Superior temporal gyrus (tissue), 1 donor: ENCODE measurements around the gene C4BPB.
"Not testable (repeated sequence)": the region's sequence is repeated elsewhere in the genome, so short reads cannot be mapped to it uniquely, and the experiment has no call there.

Source experiments
- DNase-seq: peaks from one replicate; pipeline ENCODE4 v3.0.0-alpha.2; 2016; ENCODE audit errors: extremely low spot score

Gene C4BPB, protein sequence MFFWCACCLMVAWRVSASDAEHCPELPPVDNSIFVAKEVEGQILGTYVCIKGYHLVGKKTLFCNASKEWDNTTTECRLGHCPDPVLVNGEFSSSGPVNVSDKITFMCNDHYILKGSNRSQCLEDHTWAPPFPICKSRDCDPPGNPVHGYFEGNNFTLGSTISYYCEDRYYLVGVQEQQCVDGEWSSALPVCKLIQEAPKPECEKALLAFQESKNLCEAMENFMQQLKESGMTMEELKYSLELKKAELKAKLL

DNA sequence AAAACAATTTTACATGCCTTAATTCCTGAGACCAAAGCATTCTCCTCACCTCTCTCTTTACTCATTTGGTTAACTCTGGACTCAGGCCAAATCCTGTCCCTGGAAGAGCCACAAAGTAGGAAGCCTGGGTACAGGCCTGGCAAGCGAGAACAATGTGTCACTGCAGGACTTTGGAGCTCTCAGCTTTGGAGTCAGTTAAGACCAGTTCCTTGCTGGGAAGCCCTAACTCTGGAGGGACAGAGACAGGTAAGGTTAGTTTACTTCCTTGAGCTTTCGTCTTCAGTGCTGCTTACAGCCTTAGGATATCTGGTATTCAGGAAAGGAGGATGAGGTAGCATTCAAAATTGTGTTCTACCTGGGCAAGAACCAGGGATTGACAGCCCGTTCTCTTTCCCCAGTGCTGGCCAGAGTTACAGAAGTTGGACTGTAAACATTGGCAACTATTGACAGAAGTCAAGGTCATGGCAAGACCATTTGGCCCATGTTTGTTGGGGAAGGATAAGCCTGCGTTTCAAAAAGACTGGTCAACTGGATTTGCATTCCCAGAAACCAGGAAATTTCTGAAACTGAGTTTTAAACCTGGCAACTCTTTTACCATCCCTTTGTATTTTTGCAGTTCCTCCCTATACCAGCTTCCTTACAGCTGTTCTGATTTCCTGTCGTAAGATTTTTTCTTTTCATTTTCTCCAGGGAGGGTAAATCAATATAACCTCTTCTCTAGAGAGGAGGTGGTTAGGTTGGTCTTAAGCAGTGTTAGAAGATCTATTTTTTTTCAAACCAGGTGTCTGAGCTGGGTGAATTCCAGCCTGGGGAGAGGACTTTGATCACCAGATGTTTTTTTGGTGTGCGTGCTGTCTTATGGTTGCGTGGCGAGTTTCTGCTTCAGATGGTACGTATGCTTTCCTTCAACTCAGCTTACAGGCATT lies at the start of gene C4BPB:
C4BPB (plus strand) TSS at position 160 of the 926 bp plus-strand sequence; CDS start at position 832, 672 bp downstream.
- no peak for DNase-seq

DNA sequence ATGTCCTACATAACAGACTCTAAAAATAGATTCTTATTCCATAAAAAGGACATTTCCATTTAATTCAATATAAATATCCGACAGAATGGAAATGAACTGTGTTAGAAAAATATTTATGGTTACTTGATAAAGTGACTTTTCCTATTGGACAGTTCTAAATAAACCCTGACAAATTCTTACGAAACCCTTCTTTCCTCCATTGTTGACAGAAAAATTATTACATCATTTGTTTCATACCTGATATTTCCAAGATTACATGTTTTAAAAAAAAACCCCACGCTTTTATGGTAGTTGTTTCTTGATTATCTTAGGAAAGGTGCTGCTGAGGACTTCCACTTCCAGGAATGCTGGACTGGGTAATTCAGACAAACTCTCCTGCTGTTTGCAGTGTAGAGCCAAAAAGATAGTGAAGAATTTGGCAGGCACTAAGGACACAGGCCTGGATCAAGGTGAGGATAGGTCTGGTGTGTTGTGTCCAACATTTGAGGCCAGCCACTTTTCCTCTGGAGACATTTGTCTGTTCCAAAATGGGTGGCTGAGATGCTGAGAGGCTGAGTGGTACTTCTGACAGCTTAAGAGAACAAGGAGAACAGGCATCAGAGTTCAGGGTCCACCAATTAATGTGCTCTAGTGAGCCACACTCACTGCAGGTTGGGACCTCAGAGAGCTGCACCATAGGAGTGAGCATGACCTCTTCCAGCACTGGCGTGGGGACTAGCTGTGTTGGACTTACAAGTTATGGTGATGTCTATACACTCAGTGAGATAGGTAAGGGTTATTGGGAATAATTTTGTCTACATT lies 49.1 kb upstream of the C4BPB start:
- DNase-seq: no peak

DNA sequence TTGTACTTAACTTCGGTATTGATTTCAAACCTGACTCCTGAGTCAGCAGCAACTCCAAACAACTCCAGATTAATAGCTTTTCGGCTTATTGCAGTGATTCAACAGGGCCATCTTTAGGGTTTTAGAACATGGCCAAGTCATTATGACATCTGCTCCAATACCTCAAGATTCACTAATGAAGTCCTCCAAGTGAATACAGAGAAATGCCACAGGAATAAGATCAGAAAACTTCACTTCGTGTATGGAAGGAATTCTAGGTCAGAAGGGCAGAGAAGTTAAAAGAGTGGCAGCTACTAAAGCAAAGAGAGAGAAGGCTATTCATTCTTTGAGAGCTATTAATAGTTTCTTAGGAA lies 48.5 kb upstream of the C4BPB start:
- no peak for DNase-seq

DNA sequence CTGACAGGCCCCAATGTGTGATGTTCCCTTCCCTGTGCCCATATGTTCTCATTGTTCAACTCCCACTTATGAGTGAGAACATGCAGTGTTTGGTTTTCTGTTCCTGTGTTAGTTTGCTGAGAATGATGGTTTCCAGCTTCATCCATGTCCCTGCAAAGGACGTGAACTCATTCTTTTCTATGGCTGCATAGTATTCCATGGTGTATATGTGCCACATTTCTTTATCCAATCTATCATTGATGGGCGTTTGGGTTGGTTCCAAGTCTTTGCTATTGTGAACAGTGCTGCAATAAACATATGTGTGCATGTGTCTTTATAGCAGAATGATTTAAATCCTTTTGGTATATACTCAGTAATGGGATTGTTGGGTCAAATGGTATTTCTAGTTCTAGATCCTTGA lies 47.3 kb upstream of the C4BPB start:
- not testable (repeated sequence) for DNase-seq

DNA sequence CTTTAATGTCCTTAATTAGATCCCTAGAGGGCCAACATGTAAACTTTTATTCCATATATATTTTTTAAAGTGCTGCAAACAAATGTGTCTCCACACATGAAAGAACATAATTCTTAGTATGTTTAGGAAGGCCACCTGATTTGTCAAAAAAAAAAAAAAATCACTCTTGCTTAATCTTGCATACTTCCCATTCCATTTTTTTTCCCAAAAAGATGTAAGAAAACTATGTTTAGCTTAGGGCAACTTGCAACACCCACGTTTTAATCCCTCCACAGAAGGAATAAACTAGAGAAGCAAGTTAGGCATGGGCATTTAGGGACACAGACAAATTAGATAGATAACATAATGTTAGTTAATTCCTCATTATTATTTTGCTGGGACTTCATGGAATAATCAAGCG lies 43.2 kb upstream of the C4BPB start:
- no peak for DNase-seq

DNA sequence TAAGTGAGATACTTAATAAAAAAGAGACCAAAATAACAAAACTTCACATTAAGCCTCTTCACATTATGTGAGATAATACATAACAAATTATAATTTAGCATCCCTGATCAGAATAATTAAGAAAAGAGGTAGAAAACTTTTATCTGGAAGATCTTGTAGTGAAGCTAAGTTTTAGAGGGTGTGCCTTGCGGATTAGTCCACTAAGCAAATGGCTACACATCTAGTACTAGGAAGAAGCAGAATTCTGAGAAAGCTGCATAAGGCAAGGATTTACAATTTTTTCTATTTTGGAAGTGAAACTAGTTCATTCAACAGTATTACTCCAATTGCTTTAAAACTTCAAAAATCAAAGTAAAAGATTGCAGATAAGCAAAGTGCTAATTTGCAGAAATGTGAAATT lies 41.2 kb upstream of the C4BPB start:
- no peak for DNase-seq

DNA sequence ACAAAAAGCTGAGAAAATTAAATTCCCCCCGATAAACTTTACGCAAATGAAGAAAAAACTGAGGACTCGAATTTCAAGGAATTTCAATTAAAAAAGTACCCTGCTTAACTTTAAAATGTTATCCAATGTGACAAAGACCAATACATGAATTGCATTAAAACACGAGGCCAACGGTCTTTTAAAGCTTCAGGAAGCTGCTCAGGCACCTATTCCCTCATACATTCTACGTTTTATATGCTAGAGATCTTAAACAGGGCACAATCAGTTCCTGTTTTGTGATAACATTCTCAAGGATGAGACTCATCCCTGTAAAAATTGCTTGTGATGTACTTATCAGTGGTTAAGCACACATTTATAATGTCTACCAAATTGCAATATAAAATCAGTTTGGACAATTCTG lies 40.6 kb upstream of the C4BPB start:
- DNase-seq: no peak

DNA sequence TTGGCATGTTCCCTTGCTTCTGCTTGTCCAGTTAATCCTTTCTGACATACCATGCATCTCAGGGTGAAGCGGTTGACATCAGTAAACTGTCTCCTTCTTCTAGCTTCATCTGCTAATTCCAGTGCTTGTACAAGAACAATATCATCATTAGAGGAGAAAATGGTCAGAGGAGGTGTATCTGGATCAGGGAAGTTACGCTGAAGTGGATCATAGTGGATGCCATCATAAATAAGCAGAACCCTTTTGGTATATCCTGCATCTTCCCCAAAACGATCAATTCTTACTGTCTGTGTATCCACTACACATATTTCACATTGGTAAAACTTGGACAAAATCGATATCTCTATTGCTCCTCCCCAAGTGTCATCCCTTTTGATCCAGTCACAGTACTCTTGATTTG lies 39.6 kb upstream of the C4BPB start:
- no peak for DNase-seq

DNA sequence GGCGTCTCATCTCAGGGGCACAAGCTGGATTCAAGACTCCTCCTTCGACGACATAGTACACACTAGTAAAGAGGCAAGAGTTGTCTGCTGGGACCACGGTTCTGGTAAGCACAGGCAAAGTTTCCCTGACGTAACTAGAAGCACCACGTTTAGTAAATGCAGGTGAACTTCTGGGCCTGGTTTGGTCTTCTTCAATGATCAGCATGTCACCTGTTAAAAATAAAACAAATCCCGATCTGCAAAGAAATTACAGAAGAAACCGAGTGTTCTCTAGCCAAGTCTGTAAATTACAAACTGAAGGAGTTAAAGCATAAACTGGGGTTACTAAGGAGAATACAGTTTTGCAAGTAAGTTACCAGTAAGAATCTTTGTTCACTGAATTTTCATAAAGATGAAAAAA lies 39.1 kb upstream of the C4BPB start:
- no peak for DNase-seq

DNA sequence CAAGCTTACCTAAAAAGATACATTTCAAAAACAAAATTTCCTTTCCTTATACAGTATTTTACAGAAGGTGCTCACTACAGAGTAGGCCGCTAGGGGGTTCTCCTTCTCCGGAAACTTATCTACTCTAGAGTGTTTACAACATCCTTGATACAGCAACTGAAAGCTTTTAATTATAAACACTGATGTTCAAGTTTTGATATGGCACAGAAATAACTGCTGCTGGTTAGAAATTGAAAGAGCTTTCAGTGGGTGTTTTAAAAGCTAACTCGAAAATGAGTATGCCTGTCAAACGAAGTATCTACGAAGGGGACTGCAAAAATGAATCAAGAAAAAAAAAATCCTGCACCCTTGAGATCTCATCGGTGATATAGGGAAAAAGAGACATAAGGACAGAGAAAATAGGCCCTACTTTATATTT lies 38.7 kb upstream of the C4BPB start:
- DNase-seq: peak; percentile 91

DNA sequence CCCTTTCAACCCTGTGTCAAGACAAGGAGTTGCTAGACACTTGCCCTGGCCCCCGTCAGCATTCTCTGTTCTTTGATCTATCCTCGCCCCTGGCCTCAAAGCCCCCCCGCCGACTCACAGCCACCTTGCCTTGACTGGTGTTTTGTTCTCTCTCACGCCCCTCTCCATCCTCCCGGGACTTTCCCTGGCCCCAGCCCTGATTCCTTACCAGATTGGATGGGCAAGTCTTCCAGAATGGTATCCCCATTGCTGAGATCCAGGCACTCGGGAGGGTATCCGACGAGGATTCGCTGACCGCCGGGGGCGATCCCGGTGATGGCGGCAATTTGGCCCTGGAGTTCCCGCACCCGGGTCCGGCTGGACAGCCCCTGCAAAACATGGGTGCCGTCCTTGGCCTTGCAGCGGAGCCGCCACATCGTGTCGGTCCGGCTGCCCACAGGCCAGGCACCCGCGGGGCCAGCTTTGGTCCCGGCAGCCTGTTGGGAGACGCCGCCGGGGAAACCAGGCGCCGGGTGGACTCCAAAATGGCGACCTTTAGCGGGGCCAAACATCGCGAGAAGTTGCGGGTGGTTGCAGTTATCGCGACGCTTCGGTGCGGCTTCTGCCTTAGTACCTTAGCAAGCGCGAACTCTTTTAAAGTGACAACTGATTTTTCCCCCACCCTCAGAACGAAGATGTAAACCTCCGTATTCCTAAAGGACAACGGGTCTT lies 38.0 kb upstream of the C4BPB start:
- DNase-seq: peak; percentile 93

DNA sequence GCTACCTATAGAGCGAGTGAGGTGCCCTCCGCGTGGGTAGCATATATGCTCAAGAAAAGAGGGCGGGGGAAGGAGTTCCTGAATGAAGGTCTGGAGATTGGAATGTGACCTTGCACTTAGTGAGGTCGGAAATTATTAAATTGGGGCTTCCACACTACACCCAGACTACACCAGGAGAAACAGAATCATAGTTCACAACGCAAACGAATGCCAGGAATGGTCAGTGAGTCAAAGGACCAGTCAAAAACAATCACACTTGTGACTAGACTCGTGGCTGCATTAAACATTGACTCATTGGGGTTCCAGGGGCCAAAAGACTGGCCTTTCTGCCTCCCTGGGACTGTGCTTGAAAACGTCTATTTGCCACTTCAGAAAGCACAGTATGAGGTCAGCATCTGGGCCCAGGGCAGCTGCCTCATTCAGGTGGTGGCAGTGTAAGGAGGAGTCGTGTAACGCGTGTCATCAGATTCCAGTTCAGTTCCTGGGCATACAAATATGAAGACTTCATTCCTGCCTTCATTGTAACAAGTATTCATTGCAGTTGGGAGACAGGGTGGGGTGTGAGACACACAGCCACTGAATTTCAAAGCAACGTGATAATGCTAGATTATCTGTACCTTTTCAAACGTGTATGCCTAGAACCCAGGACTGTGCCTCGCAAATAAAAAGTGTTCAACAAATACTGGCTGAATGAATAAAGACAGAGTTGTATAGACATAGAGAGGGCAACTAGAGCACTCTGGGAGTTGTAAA lies 37.3 kb upstream of the C4BPB start, which contains the start of gene YOD1:
YOD1 (minus strand) TSS at position 18 of the 753 bp plus-strand sequence. CDS start 178 bp downstream, outside the sequence.
- DNase-seq: no peak

DNA sequence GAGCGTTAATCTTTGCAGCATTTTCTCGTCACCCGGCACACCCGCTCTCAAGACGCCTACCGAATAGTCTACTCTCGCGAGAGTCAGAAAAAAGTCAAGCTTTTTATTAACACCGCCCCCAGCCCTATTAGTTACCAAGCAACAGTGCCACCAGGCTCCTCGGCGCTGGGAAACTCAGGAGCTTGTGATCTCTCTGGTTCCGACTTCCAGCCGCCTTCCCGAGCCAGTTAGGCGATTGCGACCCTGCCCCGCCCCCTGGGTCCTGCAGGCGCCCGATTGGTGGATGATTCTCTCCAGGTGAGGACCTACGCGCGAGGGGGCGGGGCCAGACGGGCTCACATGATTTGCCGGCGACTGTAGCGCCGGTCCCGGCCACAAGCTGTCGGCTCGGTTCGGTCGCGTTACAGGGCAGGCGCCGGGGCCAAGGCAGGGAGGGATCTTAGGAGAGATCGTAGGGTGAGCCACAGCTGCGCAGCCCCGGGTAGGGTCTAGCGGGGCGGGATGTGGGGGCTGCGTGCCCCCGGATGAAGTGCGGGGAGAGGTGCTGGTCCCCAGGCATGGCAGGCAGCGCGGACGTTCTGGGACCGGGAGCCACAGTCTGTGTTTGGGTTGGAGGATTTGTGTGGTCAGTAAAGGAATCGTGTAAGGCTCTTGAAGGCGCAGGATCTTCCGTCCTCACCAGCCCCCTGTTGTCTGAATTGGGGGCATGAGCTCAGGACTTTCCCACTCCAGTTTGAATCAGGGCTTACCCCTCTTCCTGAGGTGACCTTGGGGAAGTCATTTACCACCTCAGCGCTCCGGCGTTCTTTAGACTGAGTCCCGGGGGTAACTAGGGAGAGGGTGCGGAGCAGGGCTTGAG lies 35.5 kb upstream of the C4BPB start, which contains the start of gene PFKFB2:
PFKFB2 (plus strand) TSS at position 365 of the 859 bp plus-strand sequence. CDS start 1,443 bp downstream, outside the sequence.
- DNase-seq: peak; percentile 97

DNA sequence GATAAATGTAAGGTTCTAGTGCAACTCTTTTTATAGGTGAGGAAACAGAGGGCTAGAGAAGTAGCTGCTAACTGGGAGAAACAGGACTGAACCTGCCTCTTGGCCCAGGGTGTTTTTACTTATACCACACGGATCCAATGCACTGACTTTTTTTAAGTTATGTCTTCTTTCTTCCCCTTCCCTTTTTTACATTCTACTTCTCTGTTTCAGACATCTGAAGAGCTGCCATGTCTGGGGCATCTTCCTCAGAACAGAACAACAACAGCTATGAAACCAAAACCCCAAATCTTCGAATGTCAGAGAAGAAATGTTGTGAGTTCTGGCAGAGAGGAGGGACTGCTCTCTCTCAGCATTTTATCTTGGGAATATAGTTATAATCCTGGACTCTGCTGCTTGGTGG lies 34.2 kb upstream of the C4BPB start:
- no peak for DNase-seq

DNA sequence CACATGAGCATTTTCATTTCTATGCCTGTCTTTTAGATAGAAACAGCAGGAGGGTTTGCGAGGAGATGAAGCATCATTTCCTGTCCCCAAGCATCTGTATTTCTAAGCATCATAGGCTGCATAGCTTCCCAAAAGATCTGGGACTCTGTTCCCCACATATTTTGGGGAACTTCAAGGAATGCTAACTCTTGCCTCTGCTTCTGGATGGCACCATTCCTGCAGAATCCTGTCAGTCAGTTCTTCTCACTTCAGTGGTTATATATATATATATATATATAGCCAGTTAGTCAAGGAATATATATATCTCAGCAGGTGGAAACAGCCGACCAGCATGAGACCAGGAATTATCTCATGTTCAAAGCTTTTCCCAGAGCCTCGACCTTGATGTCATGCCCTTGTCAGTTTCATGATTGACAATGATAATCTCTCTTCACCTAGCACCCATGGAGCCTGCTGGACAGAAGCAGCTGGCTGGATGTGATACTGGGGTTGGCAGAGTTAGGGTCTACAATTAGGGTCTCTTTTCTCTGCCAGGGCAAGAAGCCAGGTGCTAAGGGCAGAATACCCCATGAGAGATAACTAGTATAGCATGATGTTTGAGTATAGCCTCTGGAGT lies 33.2 kb upstream of the C4BPB start:
- DNase-seq: no peak

DNA sequence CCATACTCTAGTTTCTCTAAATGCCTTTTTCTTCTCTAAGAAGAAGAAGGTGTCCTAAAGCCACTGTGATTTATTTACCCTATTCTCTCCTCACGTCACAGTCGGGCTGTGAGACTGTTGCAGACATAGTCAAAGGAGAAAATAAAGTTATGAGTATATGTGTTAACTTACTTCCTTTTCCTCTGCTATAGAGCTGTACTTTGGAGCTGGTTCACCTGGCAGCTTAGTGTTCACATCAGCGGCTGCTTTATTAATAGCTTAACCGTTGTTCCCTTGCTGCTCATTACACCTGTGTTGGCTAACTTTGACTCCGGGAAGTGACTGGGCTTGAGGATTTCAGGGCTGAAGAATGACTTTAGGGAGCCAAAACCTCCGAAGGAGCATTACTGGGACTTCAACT lies 32.0 kb upstream of the C4BPB start:
- no peak for DNase-seq

DNA sequence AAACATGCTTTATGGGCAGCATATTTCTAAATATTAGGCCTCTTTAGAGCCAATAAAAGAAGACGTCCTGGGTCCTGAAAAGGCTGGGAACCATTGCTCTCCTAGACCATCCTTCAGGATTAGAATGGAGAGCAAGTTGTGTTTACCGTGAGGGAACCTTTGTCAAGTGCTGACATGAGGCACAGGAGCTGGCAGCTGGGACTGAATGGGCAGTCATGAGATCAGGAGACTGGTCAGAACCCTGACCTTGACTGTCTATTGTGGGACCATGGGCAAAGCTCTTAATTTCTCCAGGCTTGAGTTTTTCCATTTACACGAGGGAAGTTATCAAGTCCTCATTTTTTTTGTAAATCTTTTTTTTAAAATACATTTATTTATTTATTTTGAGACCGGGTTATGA lies 30.4 kb upstream of the C4BPB start:
- no peak for DNase-seq

DNA sequence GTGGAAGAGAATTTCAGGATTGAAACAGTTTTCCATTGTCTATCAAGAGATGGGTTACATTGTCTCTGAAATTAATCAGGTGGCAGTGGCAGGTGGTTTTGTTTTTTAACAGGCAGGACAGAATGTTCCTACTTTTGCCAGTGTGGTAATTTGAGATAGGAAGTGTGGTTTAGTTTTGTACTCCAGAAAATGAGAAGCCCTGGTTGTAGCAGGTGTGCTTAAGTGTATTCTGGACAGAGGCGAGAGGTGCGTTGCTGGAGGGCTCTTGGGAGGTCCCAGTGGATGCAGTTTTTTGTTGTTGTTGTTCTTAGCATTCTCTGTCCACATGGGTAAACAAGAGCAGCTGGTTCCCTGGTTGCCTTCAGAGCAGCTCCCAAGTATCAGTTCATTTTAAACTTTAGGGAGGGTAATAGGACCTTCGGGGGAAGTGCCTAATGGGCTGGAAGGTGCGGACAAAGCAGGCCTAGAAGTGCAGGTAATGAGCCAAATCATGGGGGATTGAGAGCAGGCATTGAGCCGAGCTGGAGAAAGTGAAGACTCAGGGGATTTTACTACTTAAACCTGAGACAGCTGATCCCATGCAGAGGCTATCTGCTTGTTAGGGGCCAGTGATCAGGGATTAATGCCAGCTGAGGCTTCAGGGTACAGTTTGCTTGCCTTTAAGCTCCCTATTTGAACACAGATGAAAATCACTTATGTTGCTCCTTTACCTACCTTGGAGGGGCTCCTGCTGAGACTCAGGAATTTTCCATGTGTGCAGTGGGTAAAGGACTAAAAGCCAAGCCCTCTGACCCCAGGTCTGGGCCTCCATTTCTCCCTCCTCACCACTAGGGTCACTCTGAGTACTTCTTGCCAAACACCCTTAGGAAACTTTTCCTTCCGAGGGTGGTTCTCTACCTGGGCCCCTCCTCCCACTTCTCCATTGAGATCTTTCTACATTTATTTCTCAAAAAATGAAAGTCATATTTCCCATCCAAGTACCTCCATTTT lies 29.5 kb upstream of the C4BPB start:
- no peak for DNase-seq
